ENCODE measurements around the gene UPB1. TPM values are rescaled to one million over a fixed set of nuclear protein-coding genes. Genes with fewer than 3 reads are reported as not detected.

Gene UPB1
- total RNA-seq, 4 donors from 2014 or later, result 0.44 to 0.57 TPM; not detected in 2

DNA sequence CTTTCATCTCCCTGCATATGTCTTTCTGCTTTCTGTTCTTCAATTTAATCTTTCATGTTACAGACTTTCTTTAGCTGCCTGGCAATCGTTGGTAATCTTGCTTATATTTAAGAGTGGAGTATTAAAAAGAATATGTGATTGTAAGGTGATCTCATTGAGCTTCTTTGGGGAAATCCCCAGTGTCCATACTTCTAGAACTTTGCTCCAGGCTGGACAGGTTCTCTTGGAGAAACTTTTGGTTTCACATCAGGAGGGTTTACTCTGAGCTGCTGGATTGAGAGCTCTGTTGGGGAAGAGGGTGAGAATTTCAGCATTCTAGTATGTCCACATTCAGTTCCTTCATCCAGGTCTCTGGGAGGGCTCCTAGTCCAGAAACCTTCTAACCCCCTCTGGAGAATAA lies 81.6 kb downstream of the UPB1 start:
- TF ChIP-seq, protein P1, sequence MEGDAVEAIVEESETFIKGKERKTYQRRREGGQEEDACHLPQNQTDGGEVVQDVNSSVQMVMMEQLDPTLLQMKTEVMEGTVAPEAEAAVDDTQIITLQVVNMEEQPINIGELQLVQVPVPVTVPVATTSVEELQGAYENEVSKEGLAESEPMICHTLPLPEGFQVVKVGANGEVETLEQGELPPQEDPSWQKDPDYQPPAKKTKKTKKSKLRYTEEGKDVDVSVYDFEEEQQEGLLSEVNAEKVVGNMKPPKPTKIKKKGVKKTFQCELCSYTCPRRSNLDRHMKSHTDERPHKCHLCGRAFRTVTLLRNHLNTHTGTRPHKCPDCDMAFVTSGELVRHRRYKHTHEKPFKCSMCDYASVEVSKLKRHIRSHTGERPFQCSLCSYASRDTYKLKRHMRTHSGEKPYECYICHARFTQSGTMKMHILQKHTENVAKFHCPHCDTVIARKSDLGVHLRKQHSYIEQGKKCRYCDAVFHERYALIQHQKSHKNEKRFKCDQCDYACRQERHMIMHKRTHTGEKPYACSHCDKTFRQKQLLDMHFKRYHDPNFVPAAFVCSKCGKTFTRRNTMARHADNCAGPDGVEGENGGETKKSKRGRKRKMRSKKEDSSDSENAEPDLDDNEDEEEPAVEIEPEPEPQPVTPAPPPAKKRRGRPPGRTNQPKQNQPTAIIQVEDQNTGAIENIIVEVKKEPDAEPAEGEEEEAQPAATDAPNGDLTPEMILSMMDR (IDR thresholded peaks at IDR 0.05; ENCODE audit: low read depth), result no peak

Other genes starting within 250 kb of the UPB1 start
- 10 to 100 TPM; 30.8 to 44.3 (median 38.4) TPM for gene SPECC1L, start 224.5 kb upstream of the UPB1 start, total RNA-seq
- 1 to 10 TPM in 3 of 4 donors, under 1 TPM in 1; 0.88 to 4.7 (median 2.2) TPM for gene ADORA2A, start 67.7 kb upstream of the UPB1 start, total RNA-seq
- gene GUCD1, start 59.8 kb downstream of the UPB1 start, total RNA-seq, result 100 to 1,000 TPM in 3 of 4 donors, 10 to 100 TPM in 1; 92.8 to 262 (median 144) TPM
- gene SNRPD3, start 60.7 kb downstream of the UPB1 start, total RNA-seq, result 100 to 1,000 TPM in 3 of 4 donors, 10 to 100 TPM in 1; 82.4 to 154 (median 104) TPM
- 1 to 10 TPM; 2.4 to 9.0 (median 6.9) TPM for gene LRRC75B, start 97.7 kb downstream of the UPB1 start, total RNA-seq
- gene GGT1, start 107.9 kb downstream of the UPB1 start, total RNA-seq, result 1 to 10 TPM in 3 of 4 donors, under 1 TPM in 1; 0.98 to 9.6 (median 3.7) TPM